Measurements from ENCODE around the gene ARHGEF4.
"Not testable (repeated sequence)": the region's sequence is repeated elsewhere in the genome, so short reads cannot be mapped to it uniquely, and the experiment has no call there.

ARHGEF4 gene

DNA sequence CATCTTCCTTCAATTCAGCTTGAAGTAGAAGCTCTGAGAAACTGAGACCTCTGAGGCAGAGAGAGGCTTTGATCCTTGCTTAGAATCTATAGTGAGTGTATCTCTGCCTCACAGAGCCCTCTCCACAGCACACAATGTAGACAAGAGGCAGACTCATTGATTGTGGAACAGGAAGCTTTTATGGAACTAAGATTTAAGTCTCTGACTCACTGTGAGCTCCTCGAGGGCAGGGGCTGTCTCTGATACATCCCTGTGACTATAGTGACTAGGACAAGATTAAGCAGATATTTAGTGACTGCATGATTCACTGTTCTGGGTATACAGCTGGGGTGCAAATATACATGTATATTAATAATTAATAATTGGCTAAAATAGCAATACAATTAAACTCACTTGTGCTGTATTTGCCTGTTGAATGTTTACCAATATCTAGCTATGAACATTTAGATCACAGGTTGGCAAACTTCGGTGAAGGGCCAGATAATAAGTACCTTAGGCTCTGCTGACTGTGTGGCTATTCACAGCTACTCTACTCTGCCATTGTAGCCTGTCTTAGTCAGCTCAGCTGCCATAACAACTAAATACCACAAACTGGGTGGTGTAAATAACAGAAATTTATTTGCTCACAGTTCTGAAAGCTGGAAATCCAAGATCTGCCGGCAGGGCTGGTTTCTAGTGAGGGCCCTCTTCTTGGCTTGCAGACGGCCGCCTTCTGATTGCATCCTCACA lies 54.4 kb downstream of the ARHGEF4 start:
- DNase-seq (ENCODE audit: low spot score): no peak

DNA sequence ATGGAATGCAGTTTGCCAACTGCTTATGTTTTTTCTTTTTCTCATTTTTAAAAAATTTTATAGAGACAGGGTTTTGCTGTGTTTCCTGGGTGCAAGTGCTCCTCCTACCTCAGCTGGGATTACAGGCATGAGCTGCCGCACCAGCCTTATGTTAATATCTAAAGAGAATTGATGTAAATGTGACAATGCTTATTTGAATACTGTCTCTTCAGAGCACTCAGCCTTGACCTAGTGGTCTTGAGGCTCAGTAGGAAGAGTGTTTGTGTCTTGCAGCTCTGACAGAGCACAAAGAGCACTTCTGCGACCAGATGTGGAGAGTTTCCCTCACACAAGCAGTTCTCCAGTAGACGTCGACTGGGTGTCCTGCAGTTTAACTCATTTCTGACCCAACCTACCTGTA lies 55.3 kb downstream of the ARHGEF4 start:
- no peak for DNase-seq (ENCODE audit: low spot score)

DNA sequence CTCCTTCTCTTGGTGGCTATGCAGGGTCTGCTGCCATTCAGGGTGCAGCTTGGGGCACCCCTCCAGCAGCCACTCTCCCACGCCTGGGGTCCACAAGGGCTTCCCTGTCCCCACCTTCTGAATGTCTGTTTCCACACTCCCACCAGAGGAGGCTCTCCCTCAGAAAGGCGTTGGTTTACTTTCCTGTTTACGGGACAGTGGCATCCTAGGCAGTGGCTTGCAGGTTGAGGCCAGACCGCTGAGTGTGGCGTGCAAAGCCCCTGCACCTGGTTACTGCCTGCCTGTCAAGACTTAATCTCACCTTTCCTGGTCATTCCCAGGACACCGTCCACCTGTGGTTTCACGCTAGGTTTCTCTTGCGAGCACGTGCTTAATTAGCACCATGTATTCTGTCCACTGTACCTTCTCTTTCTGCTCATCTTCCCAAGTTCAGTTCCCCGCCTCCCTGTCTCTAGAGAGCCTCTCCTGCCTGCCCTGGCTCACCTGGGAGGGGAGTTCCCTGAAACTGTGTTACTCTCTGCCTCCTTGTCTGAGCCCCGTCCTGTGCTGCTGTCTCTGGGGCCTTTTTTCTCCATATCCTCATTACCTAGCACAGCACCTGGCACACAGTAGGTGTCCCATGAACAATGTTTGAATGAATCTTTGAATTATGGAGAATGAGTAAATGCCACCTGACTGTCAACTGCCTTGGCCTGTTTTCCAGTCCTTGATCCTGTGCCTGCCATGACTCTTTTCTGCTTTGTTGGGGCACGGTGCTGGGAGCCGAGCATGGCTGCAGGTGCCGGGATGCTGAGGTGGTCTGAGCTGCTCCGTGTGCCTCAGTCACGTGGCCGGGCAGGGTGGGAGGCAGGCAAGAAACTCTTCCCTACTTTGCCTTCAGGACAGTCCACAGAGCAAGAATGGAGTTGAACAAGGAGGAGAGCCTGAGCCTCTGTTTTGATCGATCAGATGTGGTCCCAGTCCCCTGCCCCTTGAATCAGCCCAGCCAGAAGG lies 56.4 kb downstream of the ARHGEF4 start:
- no peak for DNase-seq (ENCODE audit: low spot score)

DNA sequence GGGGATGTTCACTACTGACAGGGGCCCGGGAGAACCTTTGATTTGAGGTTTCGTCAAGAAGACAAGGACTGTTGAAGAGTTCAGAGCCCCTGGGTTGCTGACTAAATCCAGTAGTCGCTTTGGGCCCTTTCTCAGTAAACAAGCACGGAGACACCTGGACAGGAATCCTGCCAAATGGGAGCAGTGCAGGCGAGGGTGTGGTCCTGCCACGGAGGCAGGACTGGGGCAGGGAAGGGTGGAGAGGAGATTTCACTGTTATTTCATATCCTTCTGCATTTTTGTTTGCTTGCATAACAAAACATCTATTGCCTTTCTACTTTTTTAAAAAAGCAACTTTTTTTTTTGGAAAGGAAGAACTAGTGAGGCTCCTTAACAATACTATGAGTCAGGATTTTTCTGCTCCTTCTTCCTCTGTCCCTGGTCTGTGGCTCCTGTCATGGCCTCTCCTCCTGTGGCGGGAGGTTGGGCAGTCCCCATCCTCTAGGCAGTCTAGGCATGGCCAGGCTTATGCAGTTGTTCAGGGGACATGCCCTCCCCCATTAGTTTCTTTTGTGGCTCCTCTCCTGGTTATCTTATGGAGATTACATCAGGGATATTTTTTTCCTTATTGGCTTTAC lies 57.7 kb downstream of the ARHGEF4 start:
- no peak for DNase-seq (ENCODE audit: low spot score)

DNA sequence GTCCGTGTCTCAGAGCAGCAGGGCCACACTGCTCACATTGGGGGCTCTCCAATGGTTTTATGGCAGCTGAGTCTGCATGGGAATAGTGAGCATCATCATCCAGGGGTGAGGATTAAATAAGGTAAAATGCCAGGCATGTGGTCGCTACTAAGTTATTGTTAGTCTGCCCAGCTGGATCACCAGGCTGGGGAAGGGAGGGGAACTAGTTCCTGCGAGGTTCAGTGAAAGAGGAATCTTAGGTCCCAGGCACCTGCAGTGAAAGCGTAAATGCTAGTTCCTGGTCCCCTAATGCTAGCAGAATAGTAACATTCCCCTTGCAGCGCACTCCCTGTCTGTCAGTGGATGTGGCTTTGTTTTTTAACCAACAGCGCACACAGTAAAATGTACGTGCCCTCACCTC lies 60.1 kb downstream of the ARHGEF4 start:
- DNase-seq (ENCODE audit: low spot score): no peak

DNA sequence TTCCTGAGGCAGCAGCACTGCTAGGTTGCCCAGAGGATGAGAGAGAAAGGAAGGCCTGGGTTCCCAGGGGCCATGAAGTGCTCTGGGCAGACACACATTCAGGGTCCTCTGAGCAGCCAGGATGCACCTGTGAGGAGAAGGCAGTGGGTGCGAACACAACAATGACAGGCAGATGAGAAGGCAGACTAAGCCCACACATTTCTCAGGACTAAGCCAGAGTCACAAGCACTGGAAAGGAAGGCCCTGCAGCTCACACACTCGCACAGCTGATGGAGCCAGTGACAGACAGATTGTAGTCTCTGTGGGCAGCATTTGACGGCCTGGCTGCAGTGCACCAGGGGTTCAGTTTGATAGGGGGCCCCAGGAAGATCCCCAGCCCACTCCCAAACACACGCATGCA lies 61.8 kb downstream of the ARHGEF4 start:
- no peak for DNase-seq (ENCODE audit: low spot score)

DNA sequence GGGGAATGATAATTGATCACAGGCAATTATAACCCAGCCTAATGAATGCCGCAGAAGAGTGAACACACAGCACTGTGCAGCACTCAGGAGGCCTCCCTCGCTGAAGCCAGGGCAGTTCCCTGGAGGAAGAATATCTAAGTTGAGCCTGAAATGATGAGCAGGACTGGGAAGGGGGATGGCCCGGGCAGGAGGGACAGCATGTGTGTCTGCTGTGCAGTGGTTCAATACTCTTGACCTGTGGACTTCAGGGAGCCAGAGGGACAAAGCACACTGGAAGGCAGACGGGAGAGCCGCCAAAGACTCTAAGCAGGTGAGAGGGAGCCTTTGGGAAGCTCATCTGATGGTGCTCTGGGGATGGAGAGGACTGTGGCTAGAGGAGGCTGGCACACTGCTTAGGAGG lies 62.6 kb downstream of the ARHGEF4 start:
- no peak for DNase-seq (ENCODE audit: low spot score)

DNA sequence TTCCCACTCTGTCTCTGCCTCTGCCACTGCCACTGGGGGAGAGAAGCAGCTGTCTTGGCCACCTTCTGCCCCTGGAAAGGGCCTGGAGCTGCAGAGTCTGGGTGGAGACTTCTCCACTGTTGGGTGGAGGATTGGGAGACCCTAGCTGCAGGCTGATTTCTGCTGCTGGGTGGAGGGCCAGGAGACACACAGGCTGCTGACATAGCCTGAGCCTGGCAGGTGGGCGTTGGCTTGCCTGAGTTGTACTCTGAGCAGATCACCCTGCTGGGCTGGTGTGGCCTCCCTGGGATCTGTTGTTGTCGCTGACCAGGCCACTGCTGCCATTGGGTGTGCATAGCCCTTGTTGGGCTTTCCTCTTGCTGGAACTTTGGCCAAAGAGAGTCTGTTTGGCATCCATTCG lies 64.3 kb downstream of the ARHGEF4 start:
- DNase-seq (ENCODE audit: low spot score): no peak

DNA sequence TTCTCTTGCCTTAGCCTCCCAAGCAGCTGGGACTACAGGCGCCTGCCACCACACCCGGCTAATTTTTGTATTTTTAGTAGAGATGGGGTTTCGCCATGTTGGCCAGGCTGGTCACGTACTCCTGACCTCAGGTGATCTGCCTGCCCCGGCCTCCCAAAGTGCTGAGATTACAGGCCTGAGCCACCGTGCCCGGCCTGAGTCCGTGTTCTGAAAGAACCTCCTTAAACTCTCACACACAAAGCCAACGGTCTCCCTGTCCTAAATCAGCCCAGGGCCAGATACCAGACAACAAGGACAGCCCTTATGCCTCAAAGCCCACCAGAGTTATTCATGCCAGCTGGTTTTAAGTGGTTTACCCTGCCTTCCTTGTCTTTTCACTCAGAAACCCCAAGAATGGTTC lies 64.9 kb downstream of the ARHGEF4 start:
- DNase-seq (ENCODE audit: low spot score): not testable (repeated sequence)

DNA sequence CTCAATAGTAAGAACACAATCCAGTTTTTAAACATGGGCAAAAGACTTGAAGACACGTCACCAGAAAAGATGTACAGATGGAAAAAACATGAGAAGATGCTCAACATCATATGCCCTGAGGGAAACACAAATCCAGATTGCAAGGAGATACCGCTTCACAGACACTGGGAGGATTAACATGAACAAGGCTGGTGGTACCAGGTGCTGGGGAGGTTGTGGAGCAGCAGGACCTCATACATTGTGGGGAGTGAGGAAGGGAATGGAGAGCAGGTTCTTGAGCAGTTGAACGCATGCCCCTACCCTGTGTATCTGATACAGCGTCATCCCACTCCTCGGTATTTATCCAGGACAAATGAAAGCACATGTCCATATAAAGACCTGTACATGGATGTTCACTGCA lies 72.1 kb downstream of the ARHGEF4 start:
- DNase-seq (ENCODE audit: low spot score): no peak

DNA sequence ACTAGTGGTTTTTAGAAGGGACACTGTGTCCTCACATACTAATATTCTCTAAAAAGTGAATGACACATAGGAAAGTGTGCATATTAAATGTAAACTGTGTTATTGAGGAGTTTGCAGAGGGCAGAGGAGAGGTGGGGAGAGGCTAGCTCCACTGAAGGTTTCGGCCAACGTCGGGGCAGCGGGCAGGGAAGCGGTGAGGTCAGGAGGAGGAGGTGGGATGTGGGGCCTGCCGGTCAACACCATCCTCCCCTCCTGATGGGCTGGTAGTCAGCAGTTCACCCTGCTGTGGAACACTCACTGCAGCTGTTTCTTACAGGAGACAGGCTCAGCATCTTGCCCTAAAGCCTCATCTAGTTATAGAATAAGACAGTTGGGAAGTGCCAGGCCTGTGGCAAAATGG lies 74.2 kb downstream of the ARHGEF4 start:
- no peak for DNase-seq (ENCODE audit: low spot score)

DNA sequence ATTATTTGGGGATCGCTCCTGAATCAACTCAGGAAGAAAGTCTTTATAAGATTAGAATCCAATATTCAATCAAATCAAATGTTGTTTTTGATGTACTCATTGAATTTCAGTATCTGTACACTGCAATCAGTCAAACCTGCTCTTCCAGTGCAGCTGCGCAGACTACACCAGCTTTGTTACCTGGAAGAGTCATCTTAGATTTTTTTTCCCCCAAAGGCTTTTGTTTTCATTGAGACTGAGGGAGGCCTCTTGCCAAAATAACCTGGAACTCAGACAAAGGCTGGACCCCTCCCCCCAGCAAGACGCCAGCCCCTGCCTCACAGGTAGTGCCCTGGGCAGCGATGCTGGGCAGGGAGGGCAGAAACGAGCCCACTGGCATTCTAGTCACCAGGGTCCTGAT lies 74.8 kb downstream of the ARHGEF4 start:
- no peak for DNase-seq (ENCODE audit: low spot score)

DNA sequence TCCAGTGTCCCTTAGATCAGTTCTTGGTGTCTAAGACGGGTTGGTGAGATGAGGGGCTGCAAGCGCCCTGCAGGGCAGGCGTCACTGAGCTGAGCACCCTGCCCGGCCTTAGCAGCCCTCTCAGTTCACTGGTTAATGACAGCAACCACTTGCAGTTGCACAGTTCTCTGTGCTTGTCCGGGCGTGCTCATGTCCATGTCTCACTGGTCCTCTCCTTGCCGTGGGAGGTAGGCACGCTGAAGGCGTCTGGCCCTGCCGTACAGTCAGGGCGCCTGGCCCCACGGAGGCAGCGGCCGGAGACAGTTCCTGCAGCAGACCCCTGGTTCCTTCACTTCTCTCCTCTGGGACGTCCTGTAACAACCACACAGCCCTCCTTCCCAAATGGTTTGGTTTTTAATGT lies 75.3 kb downstream of the ARHGEF4 start:
- no peak for DNase-seq (ENCODE audit: low spot score)

DNA sequence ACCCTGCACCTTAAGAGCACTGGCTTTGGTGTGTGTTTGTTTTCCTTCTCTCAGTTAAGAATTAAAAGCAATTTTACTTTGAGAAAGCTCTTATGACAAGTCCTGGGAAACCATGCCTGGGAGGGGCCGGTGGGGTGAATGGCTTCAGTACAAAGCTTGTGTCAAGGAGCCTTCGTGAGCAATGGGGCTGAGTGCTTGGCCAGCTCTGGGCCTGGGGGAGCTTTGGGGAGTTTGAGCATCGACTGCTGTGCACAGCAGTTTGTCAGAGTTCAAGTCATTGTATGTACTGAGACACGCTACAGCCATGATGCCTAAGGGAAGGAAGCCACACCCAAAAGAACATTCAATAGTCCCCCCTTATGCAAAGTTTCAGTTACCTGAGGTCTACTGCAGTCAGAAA lies 75.8 kb downstream of the ARHGEF4 start:
- DNase-seq (ENCODE audit: low spot score): no peak

DNA sequence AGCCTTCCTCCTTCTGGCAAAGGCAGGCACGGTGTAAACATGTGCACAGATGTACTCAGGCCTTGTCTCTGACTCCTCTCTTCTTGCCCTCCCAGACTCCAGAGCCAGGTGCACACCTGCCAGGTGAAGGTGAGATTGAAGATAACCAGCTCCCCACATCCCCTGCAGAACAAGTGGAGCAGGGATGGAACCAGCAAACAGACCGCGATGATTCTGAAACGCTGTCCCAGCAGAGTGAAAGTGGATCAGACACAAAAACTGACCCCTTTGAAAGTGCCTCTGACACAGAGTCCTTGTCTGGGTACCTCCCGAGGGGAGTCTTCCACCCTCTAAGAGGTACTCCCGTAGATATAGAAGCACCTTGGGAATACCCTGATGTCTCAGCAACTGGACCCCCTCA lies 77.2 kb downstream of the ARHGEF4 start:
- no peak for DNase-seq (ENCODE audit: low spot score)

DNA sequence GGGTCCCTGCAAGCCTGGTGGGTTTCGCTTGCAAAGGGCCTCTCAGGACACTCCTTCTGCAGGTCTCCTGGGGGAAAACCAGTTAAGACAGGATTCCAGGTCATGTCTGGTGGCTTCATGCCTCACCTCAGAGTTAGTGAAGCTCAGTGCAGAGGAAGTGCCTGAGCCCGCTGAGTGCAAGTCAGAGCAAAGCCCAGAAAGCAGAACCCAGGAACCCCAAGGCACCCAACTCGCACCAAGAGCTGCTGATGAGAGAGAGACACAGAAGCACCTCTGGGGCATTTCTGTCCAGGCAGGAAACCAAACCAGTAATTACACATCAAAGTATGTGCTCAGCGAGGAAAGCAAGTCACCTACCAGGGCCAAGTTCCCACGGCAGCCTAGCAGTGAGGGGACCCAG lies 78.4 kb downstream of the ARHGEF4 start:
- DNase-seq (ENCODE audit: low spot score): no peak

DNA sequence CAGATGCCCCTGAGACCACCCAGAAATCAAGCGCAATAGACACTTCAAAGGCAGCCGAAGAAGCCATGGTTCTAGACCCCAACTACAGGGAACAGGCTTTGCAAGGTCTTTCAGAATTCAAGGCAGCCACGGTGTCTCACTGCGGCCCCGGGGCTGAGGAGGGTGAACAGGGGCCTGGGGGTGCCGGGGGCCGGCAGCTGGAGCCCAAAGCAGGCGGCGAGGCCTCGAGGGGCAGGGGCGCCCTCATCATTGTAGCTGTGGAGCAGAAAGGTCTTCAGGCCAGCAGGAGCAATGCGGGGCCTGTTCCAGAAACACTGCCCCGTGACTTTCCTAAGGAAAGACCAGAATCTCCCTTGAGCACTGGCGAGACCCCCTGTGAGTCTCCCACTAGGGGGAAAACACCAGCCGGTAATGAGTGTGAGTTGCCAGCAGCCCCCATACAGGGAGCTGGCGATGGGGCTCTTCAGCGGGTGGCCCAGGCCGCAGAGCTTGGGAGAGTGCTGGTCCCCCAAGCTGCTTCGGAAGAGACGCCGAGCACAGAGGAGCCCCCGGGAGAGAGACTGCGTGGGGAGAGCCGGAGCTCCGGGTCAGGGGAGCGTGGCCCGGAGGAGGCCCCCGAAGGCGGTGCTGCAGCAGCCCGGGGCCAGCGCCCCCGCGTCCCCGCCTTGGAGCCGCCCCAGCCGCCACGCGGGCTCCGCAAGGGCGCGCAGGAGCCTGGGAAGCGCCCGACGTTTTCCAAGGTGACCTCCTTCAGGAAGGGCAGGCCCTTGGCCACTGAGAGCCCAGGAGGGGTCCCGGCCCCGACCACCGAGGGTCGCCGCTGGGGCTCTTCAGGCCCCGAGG lies 79.1 kb downstream of the ARHGEF4 start:
- no peak for DNase-seq (ENCODE audit: low spot score)

DNA sequence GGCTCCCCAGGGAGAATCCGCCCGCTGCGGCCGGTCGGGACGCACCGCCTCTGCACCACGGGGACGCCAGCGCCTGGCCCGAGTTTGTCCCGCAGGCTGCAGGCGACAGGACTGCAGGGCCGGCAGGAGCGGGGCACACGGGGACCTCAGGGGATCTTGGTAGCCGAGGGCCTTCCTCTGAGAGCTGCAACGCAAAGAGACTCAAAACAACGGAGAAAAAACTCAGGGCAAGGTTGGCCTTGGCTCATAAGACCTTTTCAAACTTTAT lies 79.7 kb downstream of the ARHGEF4 start:
- no peak for DNase-seq (ENCODE audit: low spot score)

DNA sequence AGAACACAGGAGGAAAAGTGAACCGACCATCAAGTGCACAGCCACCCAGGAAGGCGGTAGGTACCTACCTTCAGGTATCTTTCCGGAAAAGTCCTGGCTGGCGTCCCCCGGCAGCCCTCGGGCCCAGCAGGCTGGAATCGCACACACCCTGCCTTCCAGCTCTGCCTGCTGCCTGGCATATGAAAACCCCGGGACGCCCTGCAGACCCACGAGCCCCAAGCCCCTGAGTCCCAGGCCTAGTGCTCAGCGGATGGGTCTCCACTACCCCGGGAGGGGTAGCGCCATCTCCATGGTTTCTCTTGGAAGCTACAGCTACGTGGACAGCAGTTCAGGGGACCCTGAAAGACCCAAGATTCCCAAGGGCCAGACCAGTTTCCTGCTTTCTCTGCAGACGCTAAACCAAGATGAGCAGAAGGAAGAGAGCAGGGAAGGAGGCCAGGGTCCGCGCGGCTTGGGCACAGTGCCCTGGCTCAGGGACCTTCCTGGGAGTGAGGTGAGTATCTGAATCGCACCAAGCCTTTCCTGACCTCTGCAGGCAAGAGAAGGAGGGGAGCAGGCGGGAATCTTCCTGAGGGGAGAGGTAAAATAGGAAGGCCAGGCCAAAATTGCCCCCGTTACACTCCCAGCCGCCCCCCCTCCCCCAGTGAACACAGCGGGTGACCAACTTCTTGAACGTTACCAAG lies 80.4 kb downstream of the ARHGEF4 start:
- no peak for DNase-seq (ENCODE audit: low spot score)

DNA sequence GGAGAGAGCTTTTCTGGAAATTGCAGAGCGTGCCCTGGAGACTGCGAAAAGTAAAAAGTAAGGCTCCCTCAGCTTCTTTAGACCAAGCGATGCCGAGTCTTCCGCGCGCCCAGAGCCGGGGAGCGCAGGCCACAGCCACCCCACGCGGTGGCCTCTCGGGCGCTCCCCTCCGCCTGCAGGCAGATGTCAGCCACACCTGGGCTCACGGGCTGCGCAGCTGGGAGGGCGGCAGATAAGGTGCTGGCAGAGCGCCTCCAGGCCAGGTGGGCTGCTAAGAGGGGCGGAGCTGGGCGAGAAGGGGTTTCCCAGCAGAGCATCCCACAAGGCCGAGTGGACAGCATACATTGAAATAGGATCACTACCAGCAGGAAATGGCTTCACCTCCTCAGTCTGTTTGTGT lies 81.7 kb downstream of the ARHGEF4 start:
- DNase-seq (ENCODE audit: low spot score): no peak

DNA sequence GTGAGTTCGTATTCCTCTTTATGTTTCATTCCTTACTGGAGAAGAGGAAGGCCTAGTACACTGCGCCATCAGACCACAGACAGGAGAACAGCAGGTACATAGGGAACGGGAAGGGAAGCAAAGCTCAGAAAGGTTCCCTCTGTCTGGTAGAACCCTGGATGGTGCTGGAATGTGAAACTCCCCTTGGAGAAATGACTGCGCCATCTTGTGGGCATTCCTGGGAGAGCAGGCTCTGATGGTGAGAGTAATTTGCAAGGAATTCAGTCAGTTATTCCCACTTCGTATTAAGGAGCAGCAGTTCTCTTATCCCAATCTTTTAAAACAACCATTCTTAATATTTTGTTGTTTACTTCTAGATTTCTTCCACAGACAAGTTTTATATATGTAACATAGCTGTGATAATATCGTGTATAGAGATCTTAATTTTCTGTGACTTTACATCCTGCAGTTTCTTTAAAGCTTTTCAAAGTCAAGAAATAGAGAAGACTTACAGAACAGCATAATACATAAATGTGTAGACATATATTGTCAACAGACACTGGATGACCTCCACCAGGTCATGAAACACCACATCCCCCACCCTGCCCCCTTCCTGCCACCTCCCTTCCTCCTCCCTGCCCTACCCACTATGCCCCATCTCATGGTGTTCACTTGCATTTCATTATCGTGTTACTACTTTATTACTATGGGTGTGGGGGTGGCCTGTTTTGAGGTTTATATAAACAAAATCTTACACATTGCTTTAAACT lies 83.9 kb downstream of the ARHGEF4 start:
- DNase-seq (ENCODE audit: low spot score): peak; percentile 40

Measured in CD4-positive, alpha-beta T cell treated with Interleukin-6 at 100 ng/mL for 8 hours (primary cell).